ELR (cell line): ENCODE results near the gene PPP1R12C.
"Not testable (repeated sequence)": the region's sequence is repeated elsewhere in the genome, so short reads cannot be mapped to it uniquely, and the experiment has no call there.

Source experiments
- DNase-seq: peaks from one replicate; pipeline ENCODE4 v3.0.0-alpha.2; 2015; ENCODE audit warnings: low read depth

The PPP1R12C gene

DNA sequence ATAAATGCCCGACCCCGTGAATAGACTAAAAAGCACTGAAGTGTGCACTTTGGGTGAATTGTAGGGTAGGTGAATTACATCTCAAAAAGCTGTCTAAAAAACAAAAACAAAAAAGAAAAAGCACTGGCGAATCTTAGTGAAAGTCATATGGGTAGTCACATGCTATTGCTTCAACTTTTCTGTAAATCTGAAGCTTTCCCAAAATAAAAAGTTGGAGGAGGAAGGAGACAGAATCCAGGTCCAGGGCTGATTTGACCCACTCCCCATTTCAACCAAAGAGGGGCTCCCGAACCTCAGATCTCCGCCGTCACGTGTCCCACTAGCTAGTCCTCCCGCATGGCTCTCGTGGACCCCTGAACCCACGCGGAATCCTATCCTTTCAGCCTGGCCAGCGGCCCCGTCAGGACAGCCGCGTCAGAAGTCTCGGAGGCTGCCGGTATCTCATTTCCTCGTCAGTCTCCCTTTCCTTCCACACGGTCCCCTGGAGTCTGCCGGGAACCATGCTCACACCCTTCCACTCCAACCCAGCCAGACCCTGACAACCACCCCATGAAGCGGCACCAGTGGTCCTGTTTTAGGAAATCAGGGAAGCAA lies 6.1 kb downstream of the PPP1R12C start:
- no peak for DNase-seq

DNA sequence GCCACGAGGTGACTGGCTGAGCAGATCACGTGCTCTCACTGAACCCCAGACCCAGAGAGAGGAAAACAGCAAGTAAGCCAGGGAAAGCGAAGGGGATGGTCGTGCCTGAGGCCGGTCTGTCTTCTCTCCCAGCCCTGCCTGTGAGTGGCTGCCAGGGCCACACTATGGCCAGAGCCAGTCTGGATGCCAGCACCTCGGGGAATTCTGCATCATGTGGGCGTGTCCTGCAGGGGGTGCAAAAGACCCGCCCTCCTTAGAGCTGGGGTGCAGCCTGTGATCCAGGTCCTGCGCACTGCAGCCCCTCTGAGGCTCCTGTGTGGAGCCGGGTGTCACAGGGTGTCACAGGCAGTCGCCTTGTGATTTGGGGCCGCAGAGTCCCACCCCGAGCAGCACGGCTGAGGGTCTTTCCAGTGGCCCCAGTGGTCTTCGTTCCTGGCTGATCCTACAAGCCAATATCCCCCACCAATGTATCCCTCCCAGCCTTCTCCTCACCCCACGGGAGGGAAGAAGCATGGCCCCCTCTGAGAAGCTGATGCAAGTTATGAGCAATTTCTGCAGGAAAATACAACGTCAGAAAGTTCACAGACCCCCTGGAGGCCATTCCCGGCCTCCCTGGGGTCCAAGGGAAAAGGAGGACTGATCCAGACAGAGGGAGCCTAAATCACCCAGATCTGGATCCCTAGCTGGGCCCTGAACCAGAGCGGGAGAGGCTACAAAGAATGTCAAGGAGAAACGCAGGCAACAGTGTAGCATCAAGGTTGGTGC lies 7.7 kb downstream of the PPP1R12C start:
- no peak for DNase-seq

GRCh38 chr19:55107252-55107651 lies 10.2 kb downstream of the PPP1R12C start:
- not testable (repeated sequence) for DNase-seq

DNA sequence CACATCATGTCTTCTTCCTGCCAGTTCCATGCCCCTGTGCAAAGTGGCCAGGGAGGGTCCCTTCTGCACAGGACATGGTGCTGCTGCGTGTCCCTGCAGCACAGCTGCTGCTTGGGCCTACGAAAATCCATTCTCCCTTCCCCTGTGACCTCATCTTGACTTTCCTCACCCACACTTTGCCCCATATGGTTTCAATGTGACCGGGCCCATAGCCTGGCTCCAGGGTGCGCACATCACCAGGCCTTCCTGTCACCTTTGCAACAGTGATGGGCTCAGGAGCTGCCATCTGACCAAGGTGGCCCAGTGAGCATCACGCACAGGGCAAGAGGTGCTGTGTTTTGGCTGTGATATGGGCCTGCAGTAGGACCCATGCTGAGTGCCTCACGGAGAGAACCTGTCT lies 10.8 kb downstream of the PPP1R12C start:
- no peak for DNase-seq

DNA sequence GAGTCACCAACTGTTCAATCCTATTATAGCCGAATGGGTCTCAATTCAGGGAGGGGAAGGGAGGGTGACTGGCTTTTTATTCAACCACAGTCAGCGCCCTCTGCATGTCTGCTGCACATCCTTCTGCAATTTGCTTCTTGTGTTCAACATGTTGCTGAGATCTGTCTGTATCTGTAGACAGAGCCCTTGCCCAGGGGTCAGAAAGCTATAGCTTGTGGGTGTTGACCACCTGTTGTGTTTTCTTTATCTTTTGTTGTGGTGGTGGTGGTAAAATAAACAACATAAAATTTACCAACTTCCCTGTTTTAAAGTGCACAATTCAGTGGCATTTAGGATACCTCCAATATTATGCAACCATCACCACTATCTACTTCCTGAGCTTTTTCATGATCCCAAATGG lies 12.2 kb downstream of the PPP1R12C start:
- no peak for DNase-seq

GRCh38 chr19:55103190-55103589 lies 14.2 kb downstream of the PPP1R12C start:
- DNase-seq: no peak

DNA sequence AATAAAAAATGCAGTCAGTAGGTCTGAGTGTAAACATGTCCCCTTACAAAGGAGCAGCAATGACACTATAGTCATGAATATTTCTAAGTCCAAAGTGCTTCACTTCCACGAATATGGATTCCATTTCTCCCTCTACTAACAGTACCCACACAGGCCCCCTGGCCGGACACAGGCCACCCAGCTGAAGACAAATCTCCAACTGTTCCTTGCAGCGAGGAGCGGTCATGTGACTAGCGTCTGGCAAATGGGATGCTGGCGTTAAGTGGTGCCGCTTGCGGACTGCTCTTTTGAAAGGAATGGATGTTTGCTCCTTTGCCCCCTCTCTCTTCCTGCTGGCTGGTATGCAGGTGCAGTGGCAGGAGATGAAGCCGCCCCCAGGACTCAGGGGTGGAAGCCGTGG lies 16.2 kb downstream of the PPP1R12C start:
- DNase-seq: no peak

- DNase-seq: peak; percentile 30
These were observed 17.6 kb downstream of the PPP1R12C start for GRCh38 chr19:55099557-55100506.

DNA sequence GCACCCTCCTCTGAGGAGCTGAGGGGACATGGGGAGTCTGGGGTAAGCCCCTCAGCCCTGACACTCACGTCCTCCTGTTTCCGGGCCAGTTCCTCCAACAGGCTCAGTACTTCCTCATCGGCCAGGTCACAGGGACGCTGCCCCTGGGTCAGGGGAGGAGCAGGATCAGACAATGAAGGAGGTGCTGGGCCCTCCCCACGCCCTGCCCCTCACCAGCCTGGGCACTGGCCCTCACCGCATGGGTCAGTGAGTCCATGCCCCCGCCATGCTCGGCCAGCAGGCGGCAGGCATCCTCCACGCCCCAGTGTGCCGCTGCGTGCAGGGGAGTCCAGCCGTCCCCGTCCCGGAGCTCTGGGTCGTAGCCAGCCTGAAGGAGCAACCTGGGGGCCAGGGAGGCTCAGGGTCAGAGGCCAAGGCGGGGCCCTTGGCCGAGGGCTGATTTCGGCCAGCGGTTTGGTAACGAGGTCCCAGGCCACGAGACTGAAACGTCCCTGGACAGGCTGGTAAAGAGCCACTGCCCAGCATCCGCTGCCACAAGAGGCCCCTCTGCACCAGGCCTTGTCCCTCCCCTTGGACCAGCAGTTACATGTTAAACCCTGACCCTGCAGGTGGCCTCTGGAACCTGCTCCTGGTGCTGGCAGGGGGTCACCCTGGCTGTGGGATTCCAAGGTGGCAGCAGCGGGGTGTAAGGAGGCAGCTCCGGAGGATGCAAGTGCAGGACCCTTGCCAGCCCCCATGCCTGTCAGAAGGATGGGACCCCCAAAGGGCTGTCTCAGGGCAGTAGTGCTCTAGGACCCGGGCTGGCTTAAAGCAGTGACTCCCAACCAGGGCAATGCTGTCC lies 18.5 kb downstream of the PPP1R12C start:
- no peak for DNase-seq

GRCh38 chr19:55097864-55098715 lies 19.3 kb downstream of the PPP1R12C start:
- DNase-seq: no peak

- no peak for DNase-seq
These were observed 21.3 kb downstream of the PPP1R12C start for GRCh38 chr19:55096061-55096701.

DNA sequence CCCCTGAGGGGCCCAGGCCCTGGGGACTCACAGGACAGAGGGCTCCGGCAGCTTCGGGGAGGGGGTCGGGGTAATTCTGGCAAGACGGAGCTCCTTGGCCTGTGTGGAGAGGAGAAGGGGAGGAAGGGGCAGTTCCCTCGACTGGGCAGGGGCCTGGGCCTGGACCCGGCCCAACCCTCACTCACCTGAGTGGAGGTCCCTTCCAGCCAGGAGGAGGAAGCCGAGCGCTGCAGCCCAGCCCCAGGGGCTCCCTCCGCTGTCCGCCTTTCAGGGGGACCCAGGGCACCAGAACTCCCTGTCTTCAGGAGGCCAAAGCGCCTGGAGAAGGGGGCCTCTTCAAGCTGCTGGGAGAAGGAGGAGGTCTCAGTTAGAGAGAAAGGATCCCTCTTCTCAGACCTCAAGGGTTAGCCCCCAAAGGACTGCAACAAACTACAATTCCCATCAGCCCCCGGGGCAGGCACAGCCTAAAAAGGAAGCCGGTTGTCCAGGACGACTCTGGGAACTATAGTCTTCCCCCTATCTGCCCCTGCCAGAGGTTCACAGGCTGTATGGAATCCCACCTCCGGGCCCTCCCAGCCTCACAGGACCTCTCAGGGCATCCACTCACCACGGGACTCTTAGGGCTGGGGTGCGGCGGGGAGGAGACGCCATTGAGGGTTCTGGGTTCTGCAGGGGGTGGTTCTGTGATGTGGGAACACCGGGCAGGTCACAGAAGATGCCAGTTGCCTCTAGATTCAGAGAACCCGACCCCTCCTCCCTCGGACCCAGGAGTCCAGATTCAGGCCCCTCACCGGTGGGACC lies 22.0 kb downstream of the PPP1R12C start:
- peak; percentile 18 for DNase-seq

DNA sequence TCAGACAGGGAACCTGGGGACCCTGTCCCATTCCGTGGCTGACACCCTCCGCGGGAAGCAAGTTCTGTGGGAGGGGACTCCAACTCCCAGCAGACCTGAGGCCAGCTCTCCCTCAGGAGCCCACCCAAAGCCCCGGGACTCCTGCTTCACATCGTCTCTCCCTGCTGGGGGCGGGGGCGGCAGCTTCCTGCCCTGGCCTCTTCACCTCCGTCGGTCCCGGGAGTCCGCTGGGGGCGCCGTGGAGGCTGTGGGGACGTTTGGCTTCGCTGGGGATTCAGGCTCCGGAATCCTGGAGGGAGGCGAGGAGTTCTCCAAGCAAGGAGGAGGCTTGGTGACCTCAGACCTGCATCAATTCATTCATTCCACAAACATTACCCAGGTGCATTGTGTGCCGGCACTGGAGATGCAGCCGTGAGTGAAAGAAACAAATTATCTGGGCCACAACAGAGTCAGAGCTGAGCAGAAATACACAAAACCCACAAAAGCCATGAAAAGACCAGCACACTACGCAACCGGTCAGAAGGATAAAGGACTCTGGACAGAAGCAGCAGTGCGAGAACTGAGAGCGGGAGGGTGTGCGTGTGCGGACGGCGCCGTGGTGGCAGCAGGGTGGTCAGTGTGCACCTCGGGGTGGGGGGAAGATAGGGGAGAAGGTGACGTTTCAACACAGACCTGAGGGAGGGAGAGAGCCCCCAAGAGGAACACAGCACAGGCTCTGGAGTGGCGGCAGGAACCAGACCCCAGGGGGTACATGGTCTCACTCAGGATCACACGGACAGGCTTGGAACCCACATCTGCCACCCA lies 22.8 kb downstream of the PPP1R12C start:
- no peak for DNase-seq

- DNase-seq: no peak
These were observed 24.8 kb downstream of the PPP1R12C start for GRCh38 chr19:55092423-55093318.

GRCh38 chr19:55091955-55092354 lies 25.5 kb downstream of the PPP1R12C start:
- DNase-seq: no peak

GRCh38 chr19:55091126-55091910 lies 26.1 kb downstream of the PPP1R12C start:
- DNase-seq: no peak

DNA sequence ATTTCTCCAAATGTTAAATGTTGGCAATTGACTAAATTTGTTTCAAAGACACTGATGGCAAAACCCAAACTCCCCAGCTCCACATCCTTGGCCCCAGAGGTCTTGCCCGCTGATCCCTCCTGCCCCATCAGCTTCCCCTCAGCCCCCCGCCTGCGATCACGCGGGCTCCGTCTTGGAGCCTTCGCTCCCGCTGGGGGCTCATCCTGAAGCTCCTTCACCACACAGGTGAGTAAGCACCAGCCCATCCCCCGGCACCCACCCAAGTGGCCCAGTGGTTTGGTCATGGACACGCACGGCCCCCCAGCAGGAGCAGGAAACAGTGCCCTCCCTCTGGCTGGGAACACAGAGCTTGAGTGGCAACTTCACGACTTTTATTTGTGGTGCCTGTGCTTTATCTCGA lies 26.9 kb downstream of the PPP1R12C start:
- no peak for DNase-seq
